SK-N-SH treated with all-trans-retinoic acid at 6 μM for 48 hours (cell line): ENCODE data around the gene SEC61B.

ENCODE experiments used
- ARNTL ChIP-seq: fragments of 450-650 bp; formaldehyde crosslinking; IDR thresholded peaks from 2 replicates; pipeline ENCODE4 v1.5.0; 2020; ENCODE audit warnings: low read depth, mild to moderate bottlenecking, moderate library complexity, borderline replicate concordance
- OSR1 ChIP-seq: fragments of 250-450 bp; sonication (Bioruptor Pico); IDR thresholded peaks from 2 replicates; pipeline ENCODE4 v1.8.0; 2022; ENCODE audit warnings: moderate library complexity, mild to moderate bottlenecking, inconsistent platforms
- TF ChIP-seq, protein P1 (sequence below): fragments of 250-450 bp; sonication (Bioruptor Pico); IDR thresholded peaks from 2 replicates; pipeline ENCODE4 v1.8.0; 2020; ENCODE audit warnings: mild to moderate bottlenecking, moderate library complexity, borderline replicate concordance

- TF ChIP-seq, protein P1, sequence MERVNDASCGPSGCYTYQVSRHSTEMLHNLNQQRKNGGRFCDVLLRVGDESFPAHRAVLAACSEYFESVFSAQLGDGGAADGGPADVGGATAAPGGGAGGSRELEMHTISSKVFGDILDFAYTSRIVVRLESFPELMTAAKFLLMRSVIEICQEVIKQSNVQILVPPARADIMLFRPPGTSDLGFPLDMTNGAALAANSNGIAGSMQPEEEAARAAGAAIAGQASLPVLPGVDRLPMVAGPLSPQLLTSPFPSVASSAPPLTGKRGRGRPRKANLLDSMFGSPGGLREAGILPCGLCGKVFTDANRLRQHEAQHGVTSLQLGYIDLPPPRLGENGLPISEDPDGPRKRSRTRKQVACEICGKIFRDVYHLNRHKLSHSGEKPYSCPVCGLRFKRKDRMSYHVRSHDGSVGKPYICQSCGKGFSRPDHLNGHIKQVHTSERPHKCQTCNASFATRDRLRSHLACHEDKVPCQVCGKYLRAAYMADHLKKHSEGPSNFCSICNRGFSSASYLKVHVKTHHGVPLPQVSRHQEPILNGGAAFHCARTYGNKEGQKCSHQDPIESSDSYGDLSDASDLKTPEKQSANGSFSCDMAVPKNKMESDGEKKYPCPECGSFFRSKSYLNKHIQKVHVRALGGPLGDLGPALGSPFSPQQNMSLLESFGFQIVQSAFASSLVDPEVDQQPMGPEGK = no peak
- TF ChIP-seq ARNTL = no peak
- TF ChIP-seq OSR1 (CRISPR knock-in tag) = no peak
Observed at GRCh38 chr9:99262949-99263418, 40.9 kb downstream of the SEC61B start.
